ENCODE results near the gene MIPOL1. TPM values are rescaled to one million over a fixed set of nuclear protein-coding genes. Genes with fewer than 3 reads are reported as not detected.

Gene MIPOL1
- total RNA-seq, 1 donor from 2014 or later = not detected

DNA sequence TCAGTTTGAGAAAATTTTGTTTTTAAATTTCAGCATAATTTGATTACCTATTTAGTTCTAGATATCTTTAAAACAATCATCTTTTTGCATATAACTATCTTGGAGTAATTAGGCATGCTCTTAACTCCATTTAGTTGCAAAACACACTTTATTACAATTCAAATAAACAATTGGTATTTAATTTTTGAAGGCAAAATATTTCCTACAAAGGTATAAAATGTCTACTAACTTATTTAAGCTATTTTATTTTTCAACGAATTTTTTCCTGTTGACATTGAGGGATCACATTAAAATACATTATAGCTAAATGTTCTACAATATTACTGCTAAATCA is 389.0 kb downstream of the MIPOL1 start:
- Mint-ChIP-seq H3K27me3 (peaks cover 52% of the 10 kb centered on the region), H3K4me1 (no peaks in the 10 kb centered on the region), H3K9me3 (no peaks in the 10 kb centered on the region), H3K4me3 (no peak overlapping the region), H3K36me3 (ENCODE audit: low read depth) (no peaks in the 10 kb centered on the region), H3K27ac (no peak overlapping the region)
- DNase-seq (no peak), ATAC-seq (ENCODE audit: low read depth) (no peak)
- intact Hi-C loops (cut with micrococcal nuclease) = no loop called here
- ChIA-PET CTCF (no interaction called here), POLR2A (no interaction called here)
- TF ChIP-seq, protein P1, sequence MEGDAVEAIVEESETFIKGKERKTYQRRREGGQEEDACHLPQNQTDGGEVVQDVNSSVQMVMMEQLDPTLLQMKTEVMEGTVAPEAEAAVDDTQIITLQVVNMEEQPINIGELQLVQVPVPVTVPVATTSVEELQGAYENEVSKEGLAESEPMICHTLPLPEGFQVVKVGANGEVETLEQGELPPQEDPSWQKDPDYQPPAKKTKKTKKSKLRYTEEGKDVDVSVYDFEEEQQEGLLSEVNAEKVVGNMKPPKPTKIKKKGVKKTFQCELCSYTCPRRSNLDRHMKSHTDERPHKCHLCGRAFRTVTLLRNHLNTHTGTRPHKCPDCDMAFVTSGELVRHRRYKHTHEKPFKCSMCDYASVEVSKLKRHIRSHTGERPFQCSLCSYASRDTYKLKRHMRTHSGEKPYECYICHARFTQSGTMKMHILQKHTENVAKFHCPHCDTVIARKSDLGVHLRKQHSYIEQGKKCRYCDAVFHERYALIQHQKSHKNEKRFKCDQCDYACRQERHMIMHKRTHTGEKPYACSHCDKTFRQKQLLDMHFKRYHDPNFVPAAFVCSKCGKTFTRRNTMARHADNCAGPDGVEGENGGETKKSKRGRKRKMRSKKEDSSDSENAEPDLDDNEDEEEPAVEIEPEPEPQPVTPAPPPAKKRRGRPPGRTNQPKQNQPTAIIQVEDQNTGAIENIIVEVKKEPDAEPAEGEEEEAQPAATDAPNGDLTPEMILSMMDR (IDR thresholded peaks at IDR 0.05) = no peak

DNA sequence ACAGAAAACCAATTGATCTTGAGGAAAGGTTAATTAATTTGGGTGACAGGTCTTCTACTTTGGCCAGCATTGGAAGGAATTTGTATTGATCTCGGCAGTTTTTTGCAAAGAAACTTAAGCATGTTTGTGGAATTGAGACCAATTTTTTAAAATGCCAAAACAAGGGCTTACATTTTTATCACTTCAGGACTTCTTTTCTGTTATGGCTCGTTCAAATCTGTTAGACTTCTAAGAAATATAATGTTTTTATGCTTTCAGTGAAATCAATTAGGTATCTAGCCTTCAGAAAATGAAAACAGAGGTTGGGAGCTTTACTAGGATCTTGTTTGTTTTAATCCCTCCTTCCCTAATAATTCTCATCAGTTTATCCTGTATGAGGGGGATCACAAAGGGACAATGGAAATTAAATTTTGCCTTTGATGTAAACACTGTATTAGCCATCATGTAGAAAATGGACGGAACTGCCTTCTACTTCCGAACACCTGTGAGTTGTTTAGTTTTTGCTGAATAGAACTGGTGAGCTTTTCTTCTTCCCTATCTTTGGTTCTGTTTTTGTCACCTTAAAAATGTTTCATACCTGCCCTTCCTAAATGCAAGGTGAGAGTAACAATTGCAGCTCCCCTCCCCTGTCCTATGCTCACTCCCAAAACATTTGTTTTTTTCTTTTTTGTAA is 389.5 kb downstream of the MIPOL1 start:
- peaks cover 52% of the 10 kb centered on the region for H3K27me3 Mint-ChIP-seq
- POLR2A ChIA-PET = no interaction called here
- no peaks in the 10 kb centered on the region for H3K36me3 Mint-ChIP-seq (ENCODE audit: low read depth)
- H3K27ac Mint-ChIP-seq = no peak overlapping the region
- ATAC-seq (ENCODE audit: low read depth) (no peak), DNase-seq (no peak)
- CTCF ChIA-PET = no interaction called here
- no peaks in the 10 kb centered on the region for H3K4me1 Mint-ChIP-seq
- H3K4me3 Mint-ChIP-seq = no peak overlapping the region
- intact Hi-C loops (cut with micrococcal nuclease) = no loop called here
- TF ChIP-seq, protein P1 (IDR thresholded peaks at IDR 0.05) = no peak
- no peaks in the 10 kb centered on the region for H3K9me3 Mint-ChIP-seq

DNA sequence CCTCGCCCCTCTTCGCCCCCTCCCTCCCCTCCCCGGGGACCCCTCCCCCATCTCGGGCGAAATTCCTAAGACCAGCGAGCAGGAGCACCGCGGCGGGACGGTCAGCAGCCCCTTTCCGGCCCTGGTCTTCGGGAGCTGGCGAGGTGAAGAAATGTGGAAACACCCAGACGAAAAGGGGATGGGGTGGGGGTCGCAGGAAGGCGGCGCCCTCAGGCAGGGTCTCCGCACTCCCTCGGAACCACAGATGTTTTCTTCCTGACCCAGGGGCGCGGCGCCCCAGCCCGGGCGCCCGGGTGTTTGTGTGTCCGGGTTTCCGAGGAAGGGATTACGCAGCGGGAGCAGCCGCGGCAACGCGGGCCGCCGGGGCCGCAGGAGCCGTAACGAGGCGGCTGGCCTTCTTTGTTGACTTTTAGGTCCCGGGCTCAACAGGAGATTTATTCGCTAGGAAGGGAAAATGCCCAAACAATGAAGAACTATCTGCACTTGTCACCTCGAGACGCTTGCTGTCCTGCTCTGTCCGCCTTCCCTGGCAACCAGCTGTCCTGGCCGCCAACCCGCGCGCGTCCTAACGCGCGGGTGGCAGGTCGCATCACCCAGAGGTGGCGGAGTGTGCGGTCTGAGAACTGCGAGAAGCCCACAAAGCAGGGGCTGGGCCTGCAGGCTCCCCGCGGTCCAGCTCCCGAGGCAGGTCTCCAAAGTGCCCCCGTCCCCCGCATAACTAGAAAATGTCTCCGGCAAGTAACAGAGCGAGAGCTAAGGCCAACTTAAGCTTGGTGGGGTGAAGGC is 390.3 kb downstream of the MIPOL1 start:
- Mint-ChIP-seq H3K9me3 (no peaks in the 10 kb centered on the region), H3K27me3 (peaks cover 59% of the 10 kb centered on the region), H3K36me3 (ENCODE audit: low read depth) (no peaks in the 10 kb centered on the region), H3K27ac (no peak overlapping the region), H3K4me3 (no peak overlapping the region), H3K4me1 (no peaks in the 10 kb centered on the region)
- ATAC-seq (ENCODE audit: low read depth) (no peak), DNase-seq (no peak)
- ChIA-PET CTCF (no interaction called here), POLR2A (no interaction called here)
- intact Hi-C loops (cut with micrococcal nuclease) = no loop called here
- TF ChIP-seq, protein P1 (IDR thresholded peaks at IDR 0.05) = no peak

DNA sequence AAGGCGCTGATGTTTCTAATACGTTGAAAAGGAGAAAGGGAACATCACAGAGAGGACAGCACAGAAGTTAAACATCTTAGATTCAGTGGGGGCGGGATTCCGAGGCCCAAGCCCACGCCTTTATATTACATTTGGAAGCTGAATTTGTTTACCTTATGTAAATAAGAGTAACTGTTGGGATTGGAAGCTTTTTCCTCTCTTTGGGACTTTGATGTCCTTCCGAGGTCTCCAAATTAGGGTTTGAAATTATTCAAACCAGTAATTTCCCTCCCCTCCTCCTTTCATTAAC is 390.9 kb downstream of the MIPOL1 start:
- Mint-ChIP-seq H3K4me1 (no peaks in the 10 kb centered on the region), H3K36me3 (ENCODE audit: low read depth) (no peaks in the 10 kb centered on the region), H3K27me3 (peaks cover 61% of the 10 kb centered on the region), H3K27ac (no peak overlapping the region), H3K9me3 (no peaks in the 10 kb centered on the region), H3K4me3 (no peak overlapping the region)
- ChIA-PET POLR2A (no interaction called here), CTCF (no interaction called here)
- DNase-seq (no peak), ATAC-seq (ENCODE audit: low read depth) (no peak)
- TF ChIP-seq, protein P1 (IDR thresholded peaks at IDR 0.05) = no peak
- intact Hi-C loops (cut with micrococcal nuclease) = no loop called here

DNA sequence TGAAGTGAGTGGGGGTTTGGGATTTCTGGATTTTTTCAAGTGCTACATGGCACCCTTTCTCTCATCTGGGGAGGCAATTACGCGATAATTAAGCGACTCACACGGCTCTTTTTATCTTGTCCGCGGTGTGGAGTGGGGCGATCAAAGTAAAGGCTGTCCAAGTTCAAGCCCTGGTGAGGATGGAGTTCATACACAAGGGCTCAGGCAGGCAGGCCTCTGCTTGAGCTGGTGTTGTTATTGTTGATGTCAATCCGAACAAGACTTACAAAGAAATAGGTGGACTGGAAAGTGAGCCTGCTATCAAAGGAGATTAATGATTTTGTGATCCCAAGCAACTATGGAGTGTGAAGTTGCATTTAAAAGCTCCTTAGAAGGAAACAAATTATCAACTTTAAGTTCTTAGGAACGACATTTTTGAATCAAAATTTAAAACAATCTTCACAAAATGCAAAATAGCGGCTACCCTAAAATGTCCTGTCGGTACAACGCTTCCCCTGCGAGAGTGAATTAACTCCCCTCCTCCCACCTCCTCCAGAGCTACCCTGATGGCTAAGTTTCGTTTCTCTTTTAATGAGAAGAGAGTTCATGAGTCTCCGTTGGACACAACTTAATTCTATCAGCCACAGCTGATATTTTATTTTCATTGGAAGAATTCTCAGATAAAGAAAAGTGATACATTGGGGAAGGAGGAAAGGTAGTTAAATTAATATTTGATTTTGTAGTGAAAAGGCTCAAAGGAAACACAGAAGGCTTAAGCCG is 391.4 kb downstream of the MIPOL1 start:
- Mint-ChIP-seq H3K9me3 (no peaks in the 10 kb centered on the region), H3K36me3 (ENCODE audit: low read depth) (no peaks in the 10 kb centered on the region), H3K27ac (no peak overlapping the region), H3K27me3 (peaks cover 65% of the 10 kb centered on the region), H3K4me3 (no peak overlapping the region), H3K4me1 (peaks cover 2% of the 10 kb centered on the region)
- ChIA-PET POLR2A (no interaction called here), CTCF (no interaction called here)
- TF ChIP-seq, protein P1 (IDR thresholded peaks at IDR 0.05) = no peak
- intact Hi-C loops (cut with micrococcal nuclease) = no loop called here
- DNase-seq (no peak), ATAC-seq (ENCODE audit: low read depth) (no peak)
